ENCODE results near the gene PLCH2.

GRCh38 chr1:2460996-2461751, 14.9 kb upstream of the PLCH2 start:
- TF ChIP-seq EZH2 (IDR thresholded peaks at IDR 0.05): no peak
- no peak for TF ChIP-seq POLR2AphosphoS5 (IDR thresholded peaks at IDR 0.05; ENCODE audit: borderline replicate concordance, low read depth, low read length)
- TF ChIP-seq FOXP2 (optimal IDR thresholded peaks at IDR 0.05; ENCODE audit: control extremely low read depth, extremely low read length, insufficient read depth): no peak
